ENCODE data around the gene INPP4A.

- TF ChIP-seq CTCF (IDR thresholded peaks at IDR 0.05; ENCODE audit: extremely low read depth in 1 of 2, insufficient read depth in 1 of 2, low read depth in 1 of 2, low read length in 2 of 2) (no peak), MYC (IDR thresholded peaks at IDR 0.05; ENCODE audit: low read depth, low read length) (no peak), POLR2AphosphoS5 (IDR thresholded peaks at IDR 0.05; ENCODE audit: insufficient read depth, low read depth, low read length) (no peak), EZH2 (IDR thresholded peaks at IDR 0.05; ENCODE audit: borderline replicate concordance, low read depth, low read length, severe bottlenecking) (no peak)
Observed at GRCh38 chr2:98607741-98608115, 163.1 kb downstream of the INPP4A start.

Measured in endothelial cell of umbilical vein (primary cell).